Neural progenitor cell (in vitro differentiated cells): ENCODE measurements around the gene SPATA31C1. TPM values are rescaled to one million over a fixed set of nuclear protein-coding genes. Genes with fewer than 3 reads are reported as not detected.

ENCODE experiments used
- DNase-seq: peaks from one replicate; pipeline ENCODE4 v3.0.0-alpha.2; 2016; ENCODE audit warnings: low spot score
- H2AFZ ChIP-seq: fragments of 200-600 bp; sonication (generic); replicated peaks from 2 replicates; pipeline ENCODE4 v1.6.1; 2016; ENCODE audit warnings: antibody characterized with exemption
- H3F3A ChIP-seq: fragments of 200-600 bp; sonication (generic); 2 replicates; pipeline ENCODE4 v1.6.1; 2016; ENCODE audit warnings: antibody characterized with exemption, low read depth
- H3K27ac ChIP-seq: fragments of 200-600 bp; sonication (generic); 2 replicates; pipeline ENCODE4 v1.5.1; 2016; ENCODE audit warnings: mild to moderate bottlenecking
- H3K27me3 ChIP-seq: fragments of 200-600 bp; sonication (generic); 2 replicates; pipeline ENCODE4 v1.6.1; 2016; ENCODE audit warnings: mild to moderate bottlenecking, moderate library complexity
- H3K36me3 ChIP-seq: fragments of 200-600 bp; sonication (generic); 2 replicates; pipeline ENCODE4 v1.5.1; 2016
- H3K4me1 ChIP-seq: fragments of 200-600 bp; sonication (generic); 2 replicates; pipeline ENCODE4 v1.6.1; 2016; ENCODE audit warnings: mixed run types
- H3K4me2 ChIP-seq: fragments of 200-600 bp; sonication (generic); 2 replicates; pipeline ENCODE4 v1.6.1; 2016
- H3K4me3 ChIP-seq: fragments of 200-600 bp; sonication (generic); 2 replicates; pipeline ENCODE4 v1.5.1; 2016
- H3K79me2 ChIP-seq: fragments of 200-600 bp; sonication (generic); 2 replicates; pipeline ENCODE4 v1.6.1; 2016; ENCODE audit warnings: low read depth
- H3K9ac ChIP-seq: fragments of 200-600 bp; sonication (generic); 2 replicates; pipeline ENCODE4 v1.6.1; 2016
- H3K9me3 ChIP-seq: fragments of 200-600 bp; sonication (generic); 2 replicates; pipeline ENCODE4 v1.5.1; 2016; ENCODE audit warnings: low read depth
- H4K20me1 ChIP-seq: fragments of 200-600 bp; sonication (generic); 2 replicates; pipeline ENCODE4 v1.6.1; 2016; ENCODE audit warnings: low read depth
- H3K27ac Mint-ChIP-seq: 3 replicates; pipeline ENCODE4 v1.8.0; 2021; ENCODE audit warnings: mixed read lengths
- H3K27me3 Mint-ChIP-seq: 2 replicates; pipeline ENCODE4 v1.8.0; 2022; ENCODE audit warnings: low read depth, mild to moderate bottlenecking, inconsistent platforms, moderate library complexity, mixed read lengths; ENCODE audit not compliant: insufficient read depth
- H3K36me3 Mint-ChIP-seq: 3 replicates; pipeline ENCODE4 v1.8.0; 2021; ENCODE audit warnings: mixed read lengths
- H3K4me1 Mint-ChIP-seq: 3 replicates; pipeline ENCODE4 v1.8.0; 2021; ENCODE audit warnings: mixed read lengths
- H3K4me3 Mint-ChIP-seq: 3 replicates; pipeline ENCODE4 v1.8.0; 2021; ENCODE audit warnings: mild to moderate bottlenecking, moderate library complexity, mixed read lengths
- H3K9me3 Mint-ChIP-seq: 3 replicates; pipeline ENCODE4 v1.8.0; 2020; ENCODE audit warnings: mixed read lengths
- EZH2 ChIP-seq: fragments of 200-600 bp; sonication (generic); IDR thresholded peaks from 2 replicates; pipeline ENCODE4 v1.6.1; 2017; ENCODE audit warnings: antibody characterized with exemption, mild to moderate bottlenecking, moderate library complexity
- EZH2phosphoT487 ChIP-seq: fragments of 200-600 bp; sonication (generic); IDR thresholded peaks from 2 replicates; pipeline ENCODE4 v1.6.1; 2017; ENCODE audit warnings: antibody characterized with exemption
- total RNA-seq: library from RNA; depleted of rRNA; stranded (reverse); fragments of >200 nt; gene quantifications from 2 replicates; pipeline ENCODE4 v1.2.3, GENCODE V29; 2015; ENCODE audit warnings: low replicate concordance
- TF ChIP-seq, protein P1 (sequence below): fragments of 200-600 bp; sonication (generic); IDR thresholded peaks from 2 replicates; pipeline ENCODE4 v1.5.1; 2017; ENCODE audit warnings: antibody characterized with exemption, mild to moderate bottlenecking

The SPATA31C1 gene
- total RNA-seq, 1 donor from 2014 or later: not detected

DNA sequence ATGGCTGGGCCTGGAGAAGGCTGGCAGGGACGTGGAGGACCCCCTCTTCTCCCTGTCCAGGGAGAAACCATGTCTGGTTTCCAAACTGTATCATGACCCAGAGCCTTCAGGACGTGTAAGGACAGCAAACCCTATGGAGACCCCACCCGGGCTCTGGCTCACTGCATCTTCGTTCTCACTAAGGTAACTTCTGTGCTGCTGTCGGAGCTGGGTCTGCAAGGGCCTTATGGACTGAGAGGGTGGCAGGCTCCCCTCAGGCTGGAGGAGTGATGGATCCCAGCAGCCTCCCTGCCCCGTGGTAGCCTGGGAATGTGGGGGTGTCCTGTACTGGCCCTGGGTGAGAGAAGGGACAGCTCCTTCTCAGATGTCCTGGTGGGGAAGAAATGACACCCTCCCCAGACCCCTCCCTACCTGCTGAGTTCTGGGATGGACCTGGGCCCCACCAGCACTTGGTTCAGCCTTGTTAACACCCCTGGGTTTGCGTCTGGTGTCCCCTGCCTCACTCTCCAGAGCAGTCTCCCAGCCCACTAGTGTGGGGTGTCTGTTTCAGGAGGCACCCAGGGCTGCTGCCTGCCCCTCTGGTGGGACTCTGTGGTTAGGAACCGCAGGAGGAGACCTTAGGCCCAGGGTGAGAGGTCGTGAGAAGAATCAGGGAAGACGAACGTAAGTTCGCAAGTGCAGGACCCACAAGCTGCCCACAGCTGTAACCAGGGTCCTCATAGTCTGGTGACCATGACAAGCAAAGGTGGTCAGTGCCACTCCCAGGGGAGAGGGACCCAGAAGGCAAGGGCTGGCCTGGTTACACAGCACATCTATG lies 28.5 kb upstream of the SPATA31C1 start:
- no peaks in the 10 kb centered on the region for H3K4me1 ChIP-seq
- H3F3A ChIP-seq: no peaks in the 10 kb centered on the region
- no peak overlapping the region for H3K4me3 ChIP-seq
- H2AFZ ChIP-seq: no peak overlapping the region
- no peak overlapping the region for H3K27ac ChIP-seq
- H3K9me3 Mint-ChIP-seq: peaks cover 2% of the 10 kb centered on the region
- no peaks in the 10 kb centered on the region for H4K20me1 ChIP-seq
- no peaks in the 10 kb centered on the region for H3K36me3 Mint-ChIP-seq
- H3K27ac Mint-ChIP-seq: no peak overlapping the region
- no peak overlapping the region for H3K4me2 ChIP-seq
- no peaks in the 10 kb centered on the region for H3K27me3 ChIP-seq
- no peaks in the 10 kb centered on the region for H3K79me2 ChIP-seq
- TF ChIP-seq EZH2 (no peak), EZH2phosphoT487 (no peak)
- TF ChIP-seq, protein P1, sequence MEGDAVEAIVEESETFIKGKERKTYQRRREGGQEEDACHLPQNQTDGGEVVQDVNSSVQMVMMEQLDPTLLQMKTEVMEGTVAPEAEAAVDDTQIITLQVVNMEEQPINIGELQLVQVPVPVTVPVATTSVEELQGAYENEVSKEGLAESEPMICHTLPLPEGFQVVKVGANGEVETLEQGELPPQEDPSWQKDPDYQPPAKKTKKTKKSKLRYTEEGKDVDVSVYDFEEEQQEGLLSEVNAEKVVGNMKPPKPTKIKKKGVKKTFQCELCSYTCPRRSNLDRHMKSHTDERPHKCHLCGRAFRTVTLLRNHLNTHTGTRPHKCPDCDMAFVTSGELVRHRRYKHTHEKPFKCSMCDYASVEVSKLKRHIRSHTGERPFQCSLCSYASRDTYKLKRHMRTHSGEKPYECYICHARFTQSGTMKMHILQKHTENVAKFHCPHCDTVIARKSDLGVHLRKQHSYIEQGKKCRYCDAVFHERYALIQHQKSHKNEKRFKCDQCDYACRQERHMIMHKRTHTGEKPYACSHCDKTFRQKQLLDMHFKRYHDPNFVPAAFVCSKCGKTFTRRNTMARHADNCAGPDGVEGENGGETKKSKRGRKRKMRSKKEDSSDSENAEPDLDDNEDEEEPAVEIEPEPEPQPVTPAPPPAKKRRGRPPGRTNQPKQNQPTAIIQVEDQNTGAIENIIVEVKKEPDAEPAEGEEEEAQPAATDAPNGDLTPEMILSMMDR: no peak
- peaks cover 3% of the 10 kb centered on the region for H3K27me3 Mint-ChIP-seq
- H3K9me3 ChIP-seq: no peaks in the 10 kb centered on the region
- no peaks in the 10 kb centered on the region for H3K36me3 ChIP-seq
- no peak for DNase-seq
- no peak overlapping the region for H3K4me3 Mint-ChIP-seq
- no peaks in the 10 kb centered on the region for H3K4me1 Mint-ChIP-seq
- no peak overlapping the region for H3K9ac ChIP-seq

DNA sequence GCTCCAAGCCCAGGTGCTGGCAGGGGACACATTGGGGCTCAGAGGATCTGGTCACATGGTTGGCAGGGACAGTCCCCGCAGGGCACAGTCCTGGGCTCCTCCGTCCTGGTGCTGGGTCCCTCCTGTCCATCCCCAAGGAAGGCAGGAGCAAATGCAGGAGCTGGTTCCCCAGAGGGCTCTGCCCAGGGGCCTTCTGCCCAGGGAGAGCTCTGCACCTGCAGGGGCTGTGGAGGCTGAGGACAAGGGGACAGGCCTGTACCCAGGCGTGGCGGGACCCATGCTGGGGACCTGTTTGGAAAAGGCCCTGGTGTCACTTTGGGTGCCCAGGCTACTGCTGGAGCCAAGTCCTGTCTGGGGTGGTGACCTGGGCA lies 27.9 kb upstream of the SPATA31C1 start:
- TF ChIP-seq EZH2: no peak
- TF ChIP-seq, protein P1: no peak
- no peak for TF ChIP-seq EZH2phosphoT487
- Histone ChIP-seq H3K9me3 (no peaks in the 10 kb centered on the region), H3K9ac (no peak overlapping the region), H3K4me2 (no peak overlapping the region), H3F3A (no peaks in the 10 kb centered on the region), H4K20me1 (no peaks in the 10 kb centered on the region), H3K36me3 (no peaks in the 10 kb centered on the region), H3K79me2 (no peaks in the 10 kb centered on the region), H3K4me1 (no peaks in the 10 kb centered on the region), H3K27ac (no peak overlapping the region), H3K4me3 (no peak overlapping the region), H2AFZ (no peak overlapping the region), H3K27me3 (no peaks in the 10 kb centered on the region)
- no peaks in the 10 kb centered on the region for H3K36me3 Mint-ChIP-seq
- H3K4me3 Mint-ChIP-seq: no peak overlapping the region
- no peak for DNase-seq
- H3K4me1 Mint-ChIP-seq: no peaks in the 10 kb centered on the region
- H3K27me3 Mint-ChIP-seq: peaks cover 3% of the 10 kb centered on the region
- peaks cover 2% of the 10 kb centered on the region for H3K9me3 Mint-ChIP-seq
- H3K27ac Mint-ChIP-seq: no peak overlapping the region

DNA sequence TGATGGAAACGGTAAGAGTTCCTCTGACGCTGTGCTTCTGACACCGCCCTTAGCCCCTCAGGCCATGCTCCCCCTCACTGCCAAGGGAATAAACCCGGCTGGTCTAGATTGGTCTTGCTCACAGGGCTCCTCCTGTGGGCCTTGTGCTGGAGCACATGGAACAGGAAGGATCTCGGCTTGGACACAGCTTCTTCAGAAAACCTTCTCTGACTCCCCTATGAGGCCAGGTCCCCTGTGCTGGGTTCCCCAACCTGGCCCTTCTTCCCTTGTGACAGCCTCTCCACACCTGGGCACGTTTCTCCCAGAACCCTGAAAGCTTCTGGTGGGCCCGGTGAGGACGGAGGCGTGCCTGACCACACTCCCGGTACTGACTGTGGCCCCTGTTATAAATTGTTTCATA lies 26.9 kb upstream of the SPATA31C1 start:
- Mint-ChIP-seq H3K27ac (peak overlapping the region; percentile 1), H3K9me3 (peaks cover 2% of the 10 kb centered on the region), H3K4me1 (no peaks in the 10 kb centered on the region), H3K27me3 (peaks cover 3% of the 10 kb centered on the region), H3K36me3 (no peaks in the 10 kb centered on the region), H3K4me3 (peak overlapping the region; percentile 5)
- Histone ChIP-seq H3K4me3 (no peak overlapping the region), H3F3A (no peaks in the 10 kb centered on the region), H3K4me1 (peaks cover 6% of the 10 kb centered on the region), H3K27me3 (no peaks in the 10 kb centered on the region), H2AFZ (no peak overlapping the region), H3K9ac (no peak overlapping the region), H3K27ac (no peak overlapping the region), H3K9me3 (no peaks in the 10 kb centered on the region), H3K79me2 (no peaks in the 10 kb centered on the region), H4K20me1 (no peaks in the 10 kb centered on the region), H3K36me3 (no peaks in the 10 kb centered on the region), H3K4me2 (no peak overlapping the region)
- no peak for DNase-seq
- TF ChIP-seq EZH2 (no peak), EZH2phosphoT487 (no peak)
- TF ChIP-seq, protein P1: no peak
